GM19397 (cell line): Measurements from ENCODE around the gene PPP2R1B.
A peak's percentile ranks its signal among the peaks of the same experiment; 100 is the strongest.

ENCODE experiments used
- ATAC-seq: cut with Tn5 transposase; IDR thresholded peaks from one replicate; pipeline ENCODE4 v1.9.1; 2021; ENCODE audit warnings: mild to moderate bottlenecking, moderate library complexity; ENCODE audit not compliant: unreplicated experiment

The PPP2R1B gene

GRCh38 chr11:111698852-111699559 is 67.2 kb downstream of the PPP2R1B start:
- ATAC-seq, result no peak

DNA sequence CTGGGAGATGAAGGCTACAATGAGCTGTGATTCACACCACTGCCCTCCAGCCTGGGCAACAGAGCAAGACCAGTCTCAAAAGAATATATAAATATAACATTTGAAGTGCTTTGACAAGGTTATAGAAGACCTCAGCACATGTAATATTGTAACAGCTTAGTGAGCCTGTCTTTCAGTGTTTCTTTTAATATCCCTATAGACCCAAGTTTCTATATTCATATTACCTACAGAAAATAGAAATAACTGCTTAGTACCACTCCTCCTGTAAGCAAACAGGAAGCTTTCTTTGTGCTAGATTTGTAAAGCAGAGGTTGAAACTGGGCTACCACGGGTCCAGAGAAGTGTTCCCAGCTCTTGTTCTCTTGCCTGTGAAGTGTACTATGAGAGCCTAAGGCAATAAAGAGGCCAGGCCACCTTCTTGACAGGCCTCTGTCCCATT is 68.2 kb downstream of the PPP2R1B start:
- peak; percentile 54 for ATAC-seq

DNA sequence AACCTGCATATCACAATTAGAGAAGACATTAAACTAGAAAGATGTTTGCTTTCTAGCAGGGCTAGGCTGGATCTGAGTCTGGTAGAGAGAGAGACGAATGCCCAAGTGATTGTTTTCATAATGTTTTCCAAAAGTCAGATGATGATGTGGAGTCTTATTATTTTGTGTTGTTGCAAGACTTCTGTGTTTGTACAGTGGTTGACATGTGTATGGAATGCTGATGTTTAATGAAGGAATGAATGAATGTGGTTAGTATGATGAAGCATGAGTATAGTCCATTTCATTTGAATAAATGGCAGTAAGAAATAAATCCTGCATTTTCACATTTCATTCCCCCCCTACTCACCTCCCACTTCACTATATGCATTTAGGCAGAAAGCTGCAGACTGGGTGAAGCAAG is 69.6 kb downstream of the PPP2R1B start:
- ATAC-seq, result no peak

DNA sequence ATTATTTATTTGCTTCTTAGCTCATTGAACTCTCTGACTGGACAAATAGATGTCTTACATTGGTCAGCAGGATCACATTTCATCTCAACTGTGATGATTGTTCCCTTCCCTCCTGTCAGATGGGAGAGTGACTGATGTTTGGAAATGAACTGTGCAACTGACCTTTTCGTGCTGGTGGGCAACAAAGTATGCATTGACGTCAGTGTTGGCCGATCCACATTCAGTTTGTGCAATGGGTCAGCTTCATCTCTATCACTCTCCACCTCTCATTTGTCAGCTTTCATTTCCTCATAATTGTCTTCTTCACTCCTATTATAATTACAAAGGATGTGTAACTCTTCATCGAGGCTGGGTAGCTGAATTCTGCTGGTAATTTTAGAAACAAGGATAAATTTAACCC is 71.3 kb downstream of the PPP2R1B start:
- ATAC-seq, result no peak

- no peak for ATAC-seq
Observed at GRCh38 chr11:111693224-111693937, 72.8 kb downstream of the PPP2R1B start.

DNA sequence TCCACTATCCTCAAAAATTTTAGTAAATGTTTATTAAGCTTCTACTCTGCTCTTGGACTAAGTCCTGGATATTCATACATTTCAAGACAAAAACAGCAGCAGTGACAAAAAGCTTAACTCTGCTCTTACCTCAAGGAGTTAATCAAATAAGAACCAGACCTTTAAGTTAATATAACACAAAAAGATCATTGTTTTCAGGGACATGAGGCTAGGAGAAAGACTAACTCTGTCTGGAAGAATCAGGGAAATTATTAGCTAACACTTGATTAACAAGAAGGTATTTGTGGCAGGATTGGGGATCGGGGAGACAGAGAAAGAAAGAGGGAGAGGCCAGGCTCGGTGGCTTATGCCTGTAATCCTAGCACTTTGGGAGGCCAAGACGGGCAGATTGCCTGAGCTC is 74.4 kb downstream of the PPP2R1B start:
- no peak for ATAC-seq

GRCh38 chr11:111691176-111691575 is 75.0 kb downstream of the PPP2R1B start:
- no peak for ATAC-seq

GRCh38 chr11:111688013-111688412 is 78.2 kb downstream of the PPP2R1B start:
- ATAC-seq, result no peak

DNA sequence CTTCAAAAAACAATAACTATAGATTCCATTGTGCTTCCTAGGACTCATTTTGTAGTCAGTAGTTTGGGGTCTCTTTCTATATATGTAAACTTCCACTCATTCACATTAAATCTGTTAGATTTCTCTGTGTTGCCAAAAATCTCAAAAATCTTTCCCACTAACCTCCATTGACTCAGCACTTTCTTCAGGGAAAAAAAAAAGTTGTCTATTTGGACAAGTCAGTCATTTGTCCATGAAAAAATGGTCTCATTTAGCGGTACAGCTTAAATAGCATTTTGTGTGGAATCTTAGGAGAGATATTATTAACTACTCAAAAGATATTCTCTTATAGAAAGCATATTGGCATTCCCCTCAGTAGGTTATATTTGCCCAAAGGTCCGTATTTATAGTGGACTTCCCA is 81.9 kb downstream of the PPP2R1B start:
- ATAC-seq, result no peak

GRCh38 chr11:111683806-111684205 is 82.4 kb downstream of the PPP2R1B start:
- ATAC-seq, result no peak

DNA sequence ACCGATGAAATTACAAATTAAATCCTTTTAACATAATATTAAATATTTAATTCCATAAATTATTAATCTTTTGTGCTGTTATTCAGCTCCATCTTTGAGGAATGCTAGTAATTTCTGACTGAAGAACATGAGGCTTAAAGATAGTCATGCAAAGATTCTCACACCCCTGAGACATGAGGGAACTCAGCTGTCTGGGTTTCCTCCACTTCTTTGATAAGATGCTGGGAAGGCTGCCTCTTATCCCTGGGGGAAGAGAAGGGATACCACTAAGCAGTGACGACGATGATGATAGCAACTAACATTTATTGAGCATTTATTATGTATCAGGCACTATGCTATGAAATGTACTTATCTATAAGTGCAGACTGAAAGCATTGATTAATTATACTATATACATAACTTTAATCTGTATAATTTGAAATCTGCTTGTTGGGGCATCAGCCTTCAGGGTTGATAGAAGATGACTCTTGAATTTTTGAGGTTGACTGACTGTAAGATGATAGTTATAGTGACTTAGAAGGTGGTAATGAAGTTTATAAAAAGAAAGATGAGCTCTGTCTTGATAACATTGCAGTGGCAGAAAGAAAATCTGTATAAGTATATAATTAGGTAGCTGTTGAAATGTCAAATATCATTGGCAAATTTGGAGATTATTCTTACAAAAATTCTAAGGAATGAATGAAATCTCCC is 85.6 kb downstream of the PPP2R1B start:
- ATAC-seq, result no peak
